ENCODE measurements around the gene TBL1X. TPM values are rescaled to one million over a fixed set of nuclear protein-coding genes. Genes with fewer than 3 reads are reported as not detected.

TBL1X gene
- polyA plus RNA-seq, 1 donor (not counting 4 experiments of a cell fraction or from before 2014, with no cell fraction given): 2.2 TPM

GRCh38 chrX:9682861-9683260 is 218.0 kb downstream of the TBL1X start:
- Histone ChIP-seq H3K27ac (ENCODE audit: control insufficient read depth, insufficient read depth, low read length) (no peak overlapping the region), H3K9me1 (ENCODE audit: control insufficient read depth, extremely low read depth, insufficient read depth, low read length) (no peaks in the 10 kb centered on the region), H3K9ac (ENCODE audit: control insufficient read depth, extremely low read depth, insufficient read depth, low read length) (no peak overlapping the region), H2AFZ (ENCODE audit: control insufficient read depth, low read length) (no peak overlapping the region), H3K4me3 (ENCODE audit: control insufficient read depth in 2 of 3, extremely low read depth in 1 of 3, insufficient read depth in 2 of 3, low read depth in 1 of 3, low read length in 3 of 3) (no peak overlapping the region), H3K4me2 (ENCODE audit: control insufficient read depth, extremely low read depth, insufficient read depth, low read depth, low read length) (no peak overlapping the region), H3K4me1 (ENCODE audit: control insufficient read depth, extremely low read depth, insufficient read depth, low read length) (no peaks in the 10 kb centered on the region), H3K27me3 (ENCODE audit: control insufficient read depth, extremely low read depth, insufficient read depth, low read length) (no peaks in the 10 kb centered on the region), H3K36me3 (ENCODE audit: control insufficient read depth in 2 of 2, extremely low read depth in 1 of 2, insufficient read depth in 2 of 2, low read length in 2 of 2) (no peaks in the 10 kb centered on the region), H4K20me1 (ENCODE audit: control insufficient read depth, extremely low read depth, insufficient read depth, low read length) (no peaks in the 10 kb centered on the region), H3K9me3 (ENCODE audit: control insufficient read depth, low read depth, low read length) (no peaks in the 10 kb centered on the region), H3K79me2 (ENCODE audit: control insufficient read depth, insufficient read depth, low read length) (no peaks in the 10 kb centered on the region)
- no peak for TF ChIP-seq EZH2 (IDR thresholded peaks at IDR 0.05; ENCODE audit: low read length)
- TF ChIP-seq CTCF (optimal IDR thresholded peaks at IDR 0.05 in 1 of 3, IDR thresholded peaks at IDR 0.05 in 1 of 3, conservative IDR thresholded peaks at IDR 0.05 in 1 of 3; ENCODE audit: extremely low read depth in 1 of 3, insufficient read depth in 2 of 3, low read length in 3 of 3): no peak
- dilution Hi-C loops (cut with MboI; ENCODE audit: extremely low pct_ligation_motif_present, low sequenced_read_pairs): no loop called here
- DNase-seq (ENCODE audit: low read depth, low spot score) (no peak), FAIRE-seq (no peak)

DNA sequence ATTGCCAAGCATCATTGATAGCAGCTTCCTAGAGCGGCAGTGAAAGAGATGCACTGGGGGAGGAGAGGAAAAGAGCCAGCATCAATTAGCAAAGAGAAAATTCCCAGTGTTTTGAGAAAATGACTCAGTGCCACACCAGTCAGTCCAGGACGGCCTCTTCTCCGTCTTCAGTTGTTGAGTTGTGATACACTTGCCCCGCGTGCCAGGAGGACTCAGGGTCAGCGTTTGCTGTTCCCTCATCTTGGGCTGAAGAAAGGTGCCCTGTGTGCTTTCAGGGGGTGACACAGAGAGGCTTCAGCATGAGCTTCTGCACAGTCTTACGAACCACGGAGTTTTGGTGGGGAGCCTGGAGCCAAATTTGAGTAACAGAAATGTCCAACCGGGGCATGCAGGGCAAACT is 218.5 kb downstream of the TBL1X start:
- DNase-seq (ENCODE audit: low read depth, low spot score) (no peak), FAIRE-seq (no peak)
- Histone ChIP-seq H3K27ac (ENCODE audit: control insufficient read depth, insufficient read depth, low read length) (no peak overlapping the region), H3K9ac (ENCODE audit: control insufficient read depth, extremely low read depth, insufficient read depth, low read length) (no peak overlapping the region), H3K36me3 (ENCODE audit: control insufficient read depth in 2 of 2, extremely low read depth in 1 of 2, insufficient read depth in 2 of 2, low read length in 2 of 2) (no peaks in the 10 kb centered on the region), H3K4me3 (ENCODE audit: control insufficient read depth in 2 of 3, extremely low read depth in 1 of 3, insufficient read depth in 2 of 3, low read depth in 1 of 3, low read length in 3 of 3) (no peak overlapping the region), H3K4me1 (ENCODE audit: control insufficient read depth, extremely low read depth, insufficient read depth, low read length) (no peaks in the 10 kb centered on the region), H3K4me2 (ENCODE audit: control insufficient read depth, extremely low read depth, insufficient read depth, low read depth, low read length) (no peak overlapping the region), H3K27me3 (ENCODE audit: control insufficient read depth, extremely low read depth, insufficient read depth, low read length) (no peaks in the 10 kb centered on the region), H3K79me2 (ENCODE audit: control insufficient read depth, insufficient read depth, low read length) (no peaks in the 10 kb centered on the region), H2AFZ (ENCODE audit: control insufficient read depth, low read length) (no peak overlapping the region), H4K20me1 (ENCODE audit: control insufficient read depth, extremely low read depth, insufficient read depth, low read length) (no peaks in the 10 kb centered on the region), H3K9me3 (ENCODE audit: control insufficient read depth, low read depth, low read length) (no peaks in the 10 kb centered on the region), H3K9me1 (ENCODE audit: control insufficient read depth, extremely low read depth, insufficient read depth, low read length) (no peaks in the 10 kb centered on the region)
- dilution Hi-C loops (cut with MboI; ENCODE audit: extremely low pct_ligation_motif_present, low sequenced_read_pairs): no loop called here
- TF ChIP-seq CTCF (optimal IDR thresholded peaks at IDR 0.05 in 1 of 3, IDR thresholded peaks at IDR 0.05 in 1 of 3, conservative IDR thresholded peaks at IDR 0.05 in 1 of 3; ENCODE audit: extremely low read depth in 1 of 3, insufficient read depth in 2 of 3, low read length in 3 of 3): no peak
- no peak for TF ChIP-seq EZH2 (IDR thresholded peaks at IDR 0.05; ENCODE audit: low read length)

Measured in keratinocyte (primary cell).